Psoas muscle (tissue), 8 donors: ENCODE measurements around the gene CACNG4. TPM values are rescaled to one million over a fixed set of nuclear protein-coding genes. Genes with fewer than 3 reads are reported as not detected.

Source experiments
- ATAC-seq, 4 donors: fragments of 200-7000 bp; cut with Tn5 transposase; one replicate each; pipeline ENCODE4 v1.9.1; 2020; ENCODE audit warnings: moderate library complexity in 3 of 4, mild to moderate bottlenecking in 2 of 4
- DNase-seq, 2 donors: peaks; one replicate each; pipeline ENCODE4 v3.0.0-alpha.2; 2020
- H3K27ac ChIP-seq: fragments of 200-600 bp; one replicate; pipeline ENCODE4 v1.8.0; 2022
- H3K27me3 ChIP-seq, 3 donors: fragments of 200-600 bp in 1 of 3; one replicate each; pipeline versions ENCODE4 v1.6.1 to v1.8.0; 2013 to 2022; ENCODE audit warnings: low read length in 2 of 3, mild to moderate bottlenecking in 2 of 3, moderate library complexity in 1 of 3; ENCODE audit not compliant: insufficient read depth in 3 of 3
- H3K36me3 ChIP-seq, 2 donors: fragments of 200-600 bp in 1 of 2; one replicate each; pipeline versions ENCODE4 v1.6.1 to v1.8.0; 2013 to 2022; ENCODE audit warnings: low read depth in 1 of 2, mild to moderate bottlenecking in 1 of 2, moderate library complexity in 1 of 2; ENCODE audit not compliant: insufficient read depth in 1 of 2
- H3K4me1 ChIP-seq: fragments of 200-600 bp; one replicate; pipeline ENCODE4 v1.8.0; 2022
- H3K4me3 ChIP-seq: fragments of 200-600 bp; one replicate; pipeline ENCODE4 v1.8.0; 2022; ENCODE audit warnings: mild to moderate bottlenecking
- H3K9me3 ChIP-seq: fragments of 200-600 bp; one replicate; pipeline ENCODE4 v1.8.0; 2022
- WGBS, 3 donors: extraction: QIAGEN DNeasy Blood & Tissue Kit; methylation state at CpG; one replicate each; pipeline versions ENCODE4 v1.1.6 to v1.1.7; 2013; 5-methylcytosine and 5-hydroxymethylcytosine counted together
- intact Hi-C, 2 donors: fragments of 100-400 bp; cut with DNase I; formaldehyde crosslinking; loops; one replicate each; pipeline versions ENCODE4 v1.11.0 to v1.14.2; 2022
- polyA plus RNA-seq, 3 donors: library from polyadenylated mRNA; stranded (reverse); fragments of 200-250 nt; gene quantifications; one replicate each; pipeline ENCODE4 v1.2.3, GENCODE V29; 2013
- total RNA-seq, 4 donors: library from RNA; stranded (reverse); fragmentation: NEBNext Ultra II Directional in 2 of 4; extraction: Animal tissue kit (Norgen Biotek cat#: 25700) in 2 of 4; gene quantifications; one replicate each; pipeline versions ENCODE4 v1.2.1 to v1.2.4, GENCODE V29; 2021 to 2023
- TF ChIP-seq, protein P1 (sequence below): fragments of 200-600 bp; IDR thresholded peaks from one replicate; pipeline ENCODE4 v1.8.0; 2022; ENCODE audit warnings: antibody characterized with exemption
- donor health status: healthy with polysubstance abuse.
- donor health status: DM: no; HTN: no; CAD: no; lungs with moderate emphysema.
- donor health status: Bipolar disorder and iron deficiency.
- donor health status: healthy.
- donor health status: DM: yes; HTN: yes; CAD: no.
- donor health status: DM: no; HTN: no; CAD: no.
- donor health status: DM: no; HTN: no; CAD: no.
- donor health status: DM: yes; HTN: yes; CAD: no.

CACNG4 gene
- total and polyA plus RNA-seq, 7 donors, result 0.03 TPM; not detected in 6

DNA sequence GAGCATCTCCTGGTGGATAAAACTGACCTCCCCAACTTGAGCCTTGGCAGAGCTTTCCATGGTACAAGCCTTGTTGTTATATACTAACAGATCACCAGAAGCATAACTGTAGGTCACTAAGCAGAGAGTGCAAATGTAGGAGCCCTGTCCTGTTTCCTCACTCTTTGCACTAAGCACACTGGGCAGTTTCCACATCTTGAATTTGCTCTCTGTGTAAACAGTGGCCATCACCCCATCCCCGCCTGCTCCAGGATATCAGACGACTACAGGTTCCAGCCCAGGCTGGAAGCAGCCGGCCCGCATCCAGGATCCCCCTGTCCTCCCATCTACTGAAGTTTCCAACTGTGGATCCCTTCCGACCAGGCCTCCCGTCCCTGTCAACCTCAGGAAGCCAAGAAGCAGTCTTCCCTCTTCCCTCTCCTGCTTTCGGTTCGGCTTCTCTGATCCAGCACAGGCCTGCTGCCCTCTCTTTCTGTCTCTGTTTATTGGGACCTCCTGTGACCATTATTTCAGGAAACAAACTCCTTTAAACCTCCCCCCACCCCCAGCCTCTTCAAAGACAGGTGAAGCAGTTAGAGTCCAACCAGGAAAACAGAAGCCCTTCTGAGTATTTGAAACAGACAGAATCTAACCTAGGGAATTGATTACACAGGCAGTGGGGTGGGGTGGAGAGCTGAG is 22.6 kb upstream of the CACNG4 start:
- intact Hi-C loops, result no loop called here
- no peaks in the 10 kb centered on the region for H3K9me3 ChIP-seq
- TF ChIP-seq, protein P1, sequence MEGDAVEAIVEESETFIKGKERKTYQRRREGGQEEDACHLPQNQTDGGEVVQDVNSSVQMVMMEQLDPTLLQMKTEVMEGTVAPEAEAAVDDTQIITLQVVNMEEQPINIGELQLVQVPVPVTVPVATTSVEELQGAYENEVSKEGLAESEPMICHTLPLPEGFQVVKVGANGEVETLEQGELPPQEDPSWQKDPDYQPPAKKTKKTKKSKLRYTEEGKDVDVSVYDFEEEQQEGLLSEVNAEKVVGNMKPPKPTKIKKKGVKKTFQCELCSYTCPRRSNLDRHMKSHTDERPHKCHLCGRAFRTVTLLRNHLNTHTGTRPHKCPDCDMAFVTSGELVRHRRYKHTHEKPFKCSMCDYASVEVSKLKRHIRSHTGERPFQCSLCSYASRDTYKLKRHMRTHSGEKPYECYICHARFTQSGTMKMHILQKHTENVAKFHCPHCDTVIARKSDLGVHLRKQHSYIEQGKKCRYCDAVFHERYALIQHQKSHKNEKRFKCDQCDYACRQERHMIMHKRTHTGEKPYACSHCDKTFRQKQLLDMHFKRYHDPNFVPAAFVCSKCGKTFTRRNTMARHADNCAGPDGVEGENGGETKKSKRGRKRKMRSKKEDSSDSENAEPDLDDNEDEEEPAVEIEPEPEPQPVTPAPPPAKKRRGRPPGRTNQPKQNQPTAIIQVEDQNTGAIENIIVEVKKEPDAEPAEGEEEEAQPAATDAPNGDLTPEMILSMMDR, result no peak
- DNase-seq, result no peak
- no peak for ATAC-seq
- no peak overlapping the region for H3K4me3 ChIP-seq
- H3K27me3 ChIP-seq, result peaks cover 0 to 34% (median 2%) of the 10 kb centered on the region in 3 donors
- H3K36me3 ChIP-seq, result no peaks in the 10 kb centered on the region
- WGBS, 3 donors, result 72 to 77% (median 77%) methylated on average over 8 of the region's 8 CpGs
- peaks cover 5% of the 10 kb centered on the region for H3K4me1 ChIP-seq
- no peak overlapping the region for H3K27ac ChIP-seq

DNA sequence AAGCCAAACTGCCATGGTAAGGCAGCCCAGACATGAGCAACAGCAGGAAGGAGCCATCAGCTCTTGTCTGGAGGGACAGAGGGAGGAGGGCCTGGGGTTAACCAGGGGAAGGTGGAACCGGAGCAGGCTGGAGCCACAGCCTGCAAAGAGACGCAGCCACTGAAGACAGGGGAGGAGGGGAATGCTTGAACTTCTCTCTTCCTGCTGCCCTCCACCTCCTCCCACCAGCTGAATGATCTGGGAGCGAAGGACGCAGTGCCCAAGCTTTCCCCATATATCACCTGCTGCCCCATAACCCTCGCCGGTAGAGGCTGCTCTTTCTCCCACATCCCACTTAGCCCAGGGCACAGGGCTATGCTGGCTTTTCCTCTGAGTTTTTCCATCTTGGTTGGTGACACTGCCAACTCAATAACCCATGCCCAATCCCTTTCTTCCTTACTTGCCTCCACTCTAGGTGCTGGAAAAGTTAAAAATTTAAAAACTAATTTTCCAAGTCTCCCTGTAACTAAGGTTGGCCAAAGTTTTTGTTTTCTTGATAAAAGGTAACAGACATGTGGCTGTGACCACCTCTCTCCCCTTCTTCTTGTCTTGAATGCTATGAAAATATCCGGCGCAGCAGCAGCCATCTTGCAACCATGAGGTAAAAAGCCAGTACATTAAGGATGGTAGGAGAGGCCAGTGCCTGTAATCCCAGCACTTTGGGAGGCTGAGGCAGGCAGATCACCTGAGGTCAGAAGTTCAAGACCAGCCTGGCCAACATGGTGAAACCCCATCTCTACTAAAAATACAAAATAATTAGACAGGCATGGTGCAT is 21.8 kb upstream of the CACNG4 start:
- ATAC-seq, result no peak
- Histone ChIP-seq H3K4me1 (peaks cover 5% of the 10 kb centered on the region), H3K36me3 (no peaks in the 10 kb centered on the region), H3K27ac (no peak overlapping the region), H3K9me3 (no peaks in the 10 kb centered on the region), H3K27me3 (peaks cover 0 to 38% (median 4%) of the 10 kb centered on the region in 3 donors), H3K4me3 (no peak overlapping the region)
- TF ChIP-seq, protein P1, result no peak
- no peak for DNase-seq
- 69 to 78% (median 77%) methylated on average over 8 of the region's 8 CpGs for WGBS, 3 donors
- intact Hi-C loops, result no loop called here

DNA sequence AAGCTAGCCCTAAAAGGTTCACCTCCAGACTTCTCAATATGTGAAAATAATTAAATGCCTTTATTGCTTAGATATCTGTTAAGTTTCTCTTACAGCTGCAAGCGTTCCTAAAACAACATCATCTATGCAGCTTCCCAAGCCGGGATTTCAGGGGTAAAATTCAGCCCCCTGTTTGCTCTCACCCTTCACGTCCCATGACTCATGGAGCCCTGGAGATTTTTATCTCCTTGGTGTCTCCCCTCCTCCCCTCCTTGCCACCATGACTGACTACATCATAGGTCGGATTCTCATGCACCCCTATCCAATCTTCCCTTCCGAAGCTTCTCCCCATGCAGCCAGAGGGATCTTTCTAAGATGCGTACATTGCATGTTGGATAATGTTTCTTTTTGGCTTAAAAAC is 21.0 kb upstream of the CACNG4 start:
- DNase-seq (no peak), ATAC-seq (no peak)
- TF ChIP-seq, protein P1, result no peak
- Histone ChIP-seq H3K4me3 (no peak overlapping the region), H3K9me3 (no peaks in the 10 kb centered on the region), H3K27me3 (peaks cover 0 to 39% (median 4%) of the 10 kb centered on the region in 3 donors), H3K36me3 (no peaks in the 10 kb centered on the region), H3K27ac (no peak overlapping the region), H3K4me1 (peaks cover 5% of the 10 kb centered on the region)
- intact Hi-C loops, result no loop called here
- WGBS, 3 donors, result 76 to 83% (median 82%) methylated on average over 6 of the region's 6 CpGs

DNA sequence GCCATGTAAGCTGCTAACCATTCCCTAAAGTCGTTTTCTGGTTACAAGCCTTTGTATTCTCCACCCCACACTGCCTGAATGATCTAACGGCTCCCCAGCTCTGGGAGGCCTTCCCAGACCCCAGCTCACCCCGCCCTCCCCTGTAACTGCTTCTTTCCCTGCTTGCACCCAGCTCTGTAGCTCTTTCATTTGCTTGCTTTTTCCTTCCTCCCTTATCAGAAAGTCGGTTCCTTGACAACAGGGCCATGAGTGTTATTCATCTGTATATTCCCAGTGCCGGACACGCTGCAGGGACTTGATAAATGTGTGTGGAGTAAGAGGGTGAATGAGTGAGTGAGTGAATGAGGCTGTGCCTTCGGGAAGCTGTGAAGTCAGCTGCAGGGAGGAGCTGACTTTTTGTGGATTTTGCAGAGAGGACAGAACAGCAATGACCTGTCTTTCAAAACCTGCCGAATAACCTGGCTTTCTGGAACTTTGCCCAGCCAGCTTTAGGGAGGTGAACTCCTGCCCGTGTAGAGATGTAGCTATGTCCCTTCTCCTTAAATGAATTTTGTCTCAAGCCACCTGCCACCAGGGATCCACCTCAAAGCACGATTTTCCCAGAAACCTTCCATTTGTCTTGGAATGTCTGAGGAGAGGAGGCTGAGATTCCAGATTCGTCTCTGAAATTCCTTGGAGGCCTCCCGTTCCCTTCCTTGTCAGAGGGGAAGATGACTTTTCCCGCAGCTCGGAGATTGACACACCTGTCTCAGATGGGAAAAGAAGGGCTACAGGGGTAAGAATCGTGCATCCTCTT is 20.0 kb upstream of the CACNG4 start:
- Histone ChIP-seq H3K36me3 (no peaks in the 10 kb centered on the region), H3K27me3 (peaks cover 0 to 33% (median 4%) of the 10 kb centered on the region in 3 donors), H3K27ac (no peak overlapping the region), H3K4me3 (no peak overlapping the region), H3K4me1 (peaks cover 5% of the 10 kb centered on the region), H3K9me3 (no peaks in the 10 kb centered on the region)
- TF ChIP-seq, protein P1, result no peak
- 37 to 47% (median 44%) methylated on average over 15 of the region's 15 CpGs for WGBS, 3 donors
- ATAC-seq (no peak), DNase-seq (no peak)
- intact Hi-C loops, result no loop called here
